Tibial nerve (tissue), 4 donors: Measurements from ENCODE around the gene BTBD8.

Source experiments
- CTCF ChIP-seq, 5 experiments: fragments of 200-600 bp in 3 of 5; fragments of 450-650 bp in 2 of 5; sonication (generic) in 3 of 5; IDR thresholded peaks; one replicate each; pipeline ENCODE4 v1.5.1; 2016 to 2019; ENCODE audit warnings: antibody characterized with exemption in 5 of 5, mild to moderate bottlenecking in 3 of 5, moderate library complexity in 2 of 5
- EP300 ChIP-seq, 2 donors: sonication (generic); formaldehyde crosslinking; IDR thresholded peaks; one replicate each; pipeline ENCODE4 v1.6.1; 2017; ENCODE audit warnings: antibody characterized with exemption in 2 of 2, mild to moderate bottlenecking in 1 of 2
- POLR2A ChIP-seq, 2 donors: fragments of 450-650 bp; IDR thresholded peaks; one replicate each; pipeline ENCODE4 v1.6.1; 2017; ENCODE audit warnings: antibody characterized with exemption in 2 of 2, mild to moderate bottlenecking in 2 of 2, moderate library complexity in 2 of 2

DNA sequence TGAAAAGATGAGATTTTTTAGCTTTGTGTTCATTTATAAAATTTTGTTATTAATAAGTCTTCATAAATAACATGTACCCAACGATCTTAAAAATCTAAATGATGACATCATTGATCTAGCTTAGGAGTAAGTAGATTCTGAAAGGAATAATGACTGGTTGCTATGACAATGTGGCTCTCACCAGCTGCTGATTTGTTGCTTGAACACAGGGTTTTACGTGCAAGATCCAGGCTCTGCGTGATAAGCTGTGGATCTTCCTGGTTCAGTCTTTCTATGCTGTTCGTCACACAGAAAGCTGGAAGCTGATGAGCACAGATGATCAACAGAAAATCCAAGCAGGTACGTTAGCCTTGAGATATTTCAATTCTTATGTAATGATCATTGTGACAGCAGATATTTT, 88.5 kb downstream of the BTBD8 start:
- TF ChIP-seq CTCF (IDR thresholded peaks at IDR 0.05): no peak
- TF ChIP-seq POLR2A (IDR thresholded peaks at IDR 0.05): no peak
- TF ChIP-seq EP300 (IDR thresholded peaks at IDR 0.05): no peak
